Left renal cortex interstitium (tissue), 4 donors: ENCODE results near the gene CMC4. TPM values are rescaled to one million over a fixed set of nuclear protein-coding genes. Genes with fewer than 3 reads are reported as not detected.

Source experiments
- polyA plus RNA-seq, 4 donors: library from polyadenylated mRNA; unstranded; fragments of 120-200 nt; gene quantifications; one replicate each; pipeline ENCODE4 v1.2.1, GENCODE V29; 2013; ENCODE audit not compliant: insufficient read length in 4 of 4

The CMC4 gene
- polyA plus RNA-seq, 4 donors, result 7.2 to 10.0 (median 8.7) TPM

Other genes starting within 250 kb of the CMC4 start
- not detected for gene SMIM9, start 236.5 kb downstream of the CMC4 start, polyA plus RNA-seq
- 10 to 100 TPM in 3 of 4 donors, 1 to 10 TPM in 1; 9.0 to 22.9 (median 17.4) TPM for gene F8A1, start 184.8 kb downstream of the CMC4 start, polyA plus RNA-seq
- 10 to 100 TPM; 12.0 to 17.4 (median 13.3) TPM for gene F8, start 48.4 kb downstream of the CMC4 start, polyA plus RNA-seq
- 100 to 1,000 TPM in 3 of 4 donors, 10 to 100 TPM in 1; 98.1 to 135 (median 109) TPM for gene FUNDC2, start 44.3 kb downstream of the CMC4 start, polyA plus RNA-seq
- gene MTCP1, start within 50 bp of the CMC4 start, polyA plus RNA-seq, result 10 to 100 TPM; 18.5 to 26.7 (median 22.6) TPM
- 10 to 100 TPM; 25.1 to 30.5 (median 27.6) TPM for gene BRCC3, start 372 bp upstream of the CMC4 start, polyA plus RNA-seq
- 10 to 100 TPM; 66.7 to 89.2 (median 79.6) TPM for gene VBP1, start 145.3 kb upstream of the CMC4 start, polyA plus RNA-seq
- gene RAB39B, start 193.4 kb upstream of the CMC4 start, polyA plus RNA-seq, result 1 to 10 TPM; 2.8 to 3.3 (median 3.1) TPM